Left ventricle myocardium inferior (tissue), 1 donor: Measurements from ENCODE around the gene PSD4. TPM values are rescaled to one million over a fixed set of nuclear protein-coding genes. Genes with fewer than 3 reads are reported as not detected.

Source experiments
- DNase-seq: peaks from one replicate; pipeline ENCODE4 v3.0.0-alpha.2; 2020
- H3K27ac ChIP-seq: fragments of 200-600 bp; replicated peaks from 2 replicates; pipeline ENCODE4 v1.8.0; 2021
- H3K27me3 ChIP-seq: fragments of 200-600 bp; 2 replicates; pipeline ENCODE4 v1.8.0; 2021; ENCODE audit warnings: low read depth
- H3K36me3 ChIP-seq: fragments of 200-600 bp; 2 replicates; pipeline ENCODE4 v1.8.0; 2021
- H3K4me1 ChIP-seq: fragments of 200-600 bp; 2 replicates; pipeline ENCODE4 v1.8.0; 2021
- H3K4me3 ChIP-seq: fragments of 200-600 bp; 2 replicates; pipeline ENCODE4 v1.8.0; 2021; ENCODE audit warnings: mild to moderate bottlenecking, moderate library complexity
- H3K9me3 ChIP-seq: fragments of 200-600 bp; replicated peaks from 2 replicates; pipeline ENCODE4 v1.8.0; 2021
- CTCF ChIP-seq: fragments of 200-600 bp; IDR thresholded peaks from 2 replicates; pipeline ENCODE4 v1.8.0; 2021; ENCODE audit warnings: antibody characterized with exemption, mild to moderate bottlenecking, borderline replicate concordance
- intact Hi-C: fragments of 100-400 bp; cut with micrococcal nuclease; formaldehyde crosslinking; loops from one replicate; pipeline ENCODE4 v1.11.0; 2022
- total RNA-seq: library from RNA; stranded (reverse); fragmentation: NEBNext Ultra II Directional; extraction: Animal tissue kit (Norgen Biotek cat#: 25700); gene quantifications from one replicate; pipeline ENCODE4 v1.2.1, GENCODE V29; 2021
- donor health status: DM: no; HTN: yes; CAD: no; lungs with severe emphysema.

PSD4 gene
- total RNA-seq, 1 donor from 2014 or later = 2.2 TPM

- Histone ChIP-seq H3K27me3 (no peaks in the 10 kb centered on the region), H3K9me3 (no peaks in the 10 kb centered on the region), H3K4me3 (no peak overlapping the region), H3K4me1 (peaks cover 15% of the 10 kb centered on the region), H3K27ac (no peak overlapping the region), H3K36me3 (no peaks in the 10 kb centered on the region)
- DNase-seq = no peak
- intact Hi-C loops = no loop called here
- no peak for TF ChIP-seq CTCF
Measured at GRCh38 chr2:113197347-113198047, 23.7 kb downstream of the PSD4 start.

- Histone ChIP-seq H3K27ac (peak overlapping the region; percentile 57), H3K4me3 (peak overlapping the region; percentile 80), H3K9me3 (no peaks in the 10 kb centered on the region), H3K27me3 (no peaks in the 10 kb centered on the region), H3K36me3 (no peaks in the 10 kb centered on the region), H3K4me1 (peaks cover 15% of the 10 kb centered on the region)
- no peak for DNase-seq
- intact Hi-C loops = no loop called here
- no peak for TF ChIP-seq CTCF
Measured at GRCh38 chr2:113198048-113198789, 24.4 kb downstream of the PSD4 start.

GRCh38 chr2:113198790-113199612 lies 25.2 kb downstream of the PSD4 start:
- peak; percentile 84 for DNase-seq
- intact Hi-C loops = no loop called here
- TF ChIP-seq CTCF = peak; percentile 98
- H3K27me3 ChIP-seq = no peaks in the 10 kb centered on the region
- H3K27ac ChIP-seq = peak overlapping the region; percentile 57
- peak overlapping the region; percentile 80 for H3K4me3 ChIP-seq
- H3K4me1 ChIP-seq = peaks cover 15% of the 10 kb centered on the region
- H3K9me3 ChIP-seq = no peaks in the 10 kb centered on the region
- no peaks in the 10 kb centered on the region for H3K36me3 ChIP-seq

GRCh38 chr2:113200236-113200635 lies 26.5 kb downstream of the PSD4 start:
- H3K27me3 ChIP-seq = no peaks in the 10 kb centered on the region
- DNase-seq = no peak
- no peaks in the 10 kb centered on the region for H3K9me3 ChIP-seq
- TF ChIP-seq CTCF = no peak
- peaks cover 15% of the 10 kb centered on the region for H3K4me1 ChIP-seq
- no peak overlapping the region for H3K4me3 ChIP-seq
- intact Hi-C loops = loop anchor here (5.0 to 10.0 kb wide), 2 partner anchors 55 to 172 kb away; no protein-coding TSS in a partner anchor
- H3K36me3 ChIP-seq = no peaks in the 10 kb centered on the region
- no peak overlapping the region for H3K27ac ChIP-seq

GRCh38 chr2:113200736-113201490 lies 27.1 kb downstream of the PSD4 start:
- Histone ChIP-seq H3K4me1 (peaks cover 15% of the 10 kb centered on the region), H3K27me3 (no peaks in the 10 kb centered on the region), H3K9me3 (no peaks in the 10 kb centered on the region), H3K4me3 (no peak overlapping the region), H3K36me3 (no peaks in the 10 kb centered on the region), H3K27ac (no peak overlapping the region)
- no peak for DNase-seq
- intact Hi-C loops = loop anchor here (5.0 to 10.0 kb wide), 2 partner anchors 54 to 171 kb away; no protein-coding TSS in a partner anchor
- TF ChIP-seq CTCF = no peak
